OCI-LY7 (cell line): ENCODE results near the gene ZNF697.

Source experiments
- EZH2phosphoT487 ChIP-seq: fragments of 200-600 bp; sonication (generic); IDR thresholded peaks from 2 replicates; pipeline ENCODE4 v1.6.1; 2018; ENCODE audit warnings: low read depth, borderline replicate concordance, mild to moderate bottlenecking, mixed run types, antibody characterized with exemption, low read length, moderate library complexity, mixed read lengths
- TF ChIP-seq, protein P1 (sequence below): fragments of 200-600 bp; sonication (generic); conservative IDR thresholded peaks from 2 replicates; pipeline ENCODE4 v1.5.1; 2014; ENCODE audit warnings: mild to moderate bottlenecking, antibody characterized with exemption, low read length, moderate library complexity, mixed read lengths

DNA sequence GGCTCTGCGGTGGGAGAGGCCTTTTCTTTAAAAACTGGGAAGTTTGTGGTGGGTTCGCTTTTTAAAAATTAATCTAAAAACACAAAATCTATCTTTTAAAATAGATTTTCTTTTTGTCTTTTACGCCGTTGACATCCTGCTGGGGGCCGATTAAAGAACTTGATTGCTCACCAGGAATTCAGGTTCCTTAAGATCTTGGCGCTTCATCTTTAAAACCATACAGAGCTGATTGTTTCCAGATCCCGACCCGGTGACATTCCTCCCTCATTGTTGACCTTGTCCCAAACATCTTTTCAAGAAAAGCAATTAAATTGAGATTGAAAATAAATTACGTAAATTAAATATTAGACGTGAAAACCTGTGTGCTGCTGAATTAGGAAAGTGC is 546 bp upstream of the ZNF697 start:
- TF ChIP-seq, protein P1, sequence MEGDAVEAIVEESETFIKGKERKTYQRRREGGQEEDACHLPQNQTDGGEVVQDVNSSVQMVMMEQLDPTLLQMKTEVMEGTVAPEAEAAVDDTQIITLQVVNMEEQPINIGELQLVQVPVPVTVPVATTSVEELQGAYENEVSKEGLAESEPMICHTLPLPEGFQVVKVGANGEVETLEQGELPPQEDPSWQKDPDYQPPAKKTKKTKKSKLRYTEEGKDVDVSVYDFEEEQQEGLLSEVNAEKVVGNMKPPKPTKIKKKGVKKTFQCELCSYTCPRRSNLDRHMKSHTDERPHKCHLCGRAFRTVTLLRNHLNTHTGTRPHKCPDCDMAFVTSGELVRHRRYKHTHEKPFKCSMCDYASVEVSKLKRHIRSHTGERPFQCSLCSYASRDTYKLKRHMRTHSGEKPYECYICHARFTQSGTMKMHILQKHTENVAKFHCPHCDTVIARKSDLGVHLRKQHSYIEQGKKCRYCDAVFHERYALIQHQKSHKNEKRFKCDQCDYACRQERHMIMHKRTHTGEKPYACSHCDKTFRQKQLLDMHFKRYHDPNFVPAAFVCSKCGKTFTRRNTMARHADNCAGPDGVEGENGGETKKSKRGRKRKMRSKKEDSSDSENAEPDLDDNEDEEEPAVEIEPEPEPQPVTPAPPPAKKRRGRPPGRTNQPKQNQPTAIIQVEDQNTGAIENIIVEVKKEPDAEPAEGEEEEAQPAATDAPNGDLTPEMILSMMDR: no peak
- TF ChIP-seq EZH2phosphoT487: no peak
